H1 (cell line): Measurements from ENCODE around the gene ZFP64. TPM values are rescaled to one million over a fixed set of nuclear protein-coding genes. Genes with fewer than 3 reads are reported as not detected.

Source experiments
- CTCF ChIA-PET: fragments of 300-600 bp; sonication (Branson Sonifier 250); formaldehyde crosslinking; loops from one replicate; lab custom pipeline; 2021; ENCODE audit not compliant: partially characterized antibody; lab: Charles Lee
- POLR2A ChIA-PET: fragments of 300-600 bp; sonication (Branson Sonifier 250); formaldehyde crosslinking; loops from one replicate; lab custom pipeline; 2021; ENCODE audit warnings: inconsistent platforms; ENCODE audit not compliant: partially characterized antibody; lab: Charles Lee
- DNase-seq, 2 experiments: peaks; one replicate each; pipeline versions ENCODE4 v3.0.0 to v3.0.0-alpha.2; 2010 to 2022; ENCODE audit warnings: low spot score in 2 of 2, low read depth in 1 of 2, mixed read lengths in 1 of 2
- FAIRE-seq: peaks from 2 replicates; lab custom pipeline; 2011; peaks lifted over from hg19 to GRCh38; lab: Jason Lieb, UNC
- H2AFZ ChIP-seq: 2 replicates; pipeline ENCODE4 v1.8.1; 2012; ENCODE audit warnings: low read length, inconsistent platforms
- H2AK5ac ChIP-seq: 2 replicates; pipeline ENCODE4 v1.6.1; 2013; ENCODE audit warnings: low read depth, low read length
- H2BK120ac ChIP-seq: replicated peaks from 2 replicates; pipeline ENCODE3; 2013; ENCODE audit warnings: low read depth, low read length, inconsistent platforms
- H2BK12ac ChIP-seq: 2 replicates; pipeline ENCODE4 v1.6.1; 2013; ENCODE audit warnings: low read depth, low read length
- H2BK15ac ChIP-seq: 2 replicates; pipeline ENCODE4 v1.6.1; 2013; ENCODE audit warnings: low read length
- H2BK20ac ChIP-seq: 2 replicates; pipeline ENCODE4 v1.6.1; 2013; ENCODE audit warnings: low read length
- H2BK5ac ChIP-seq: 2 replicates; pipeline ENCODE4 v1.6.1; 2013; ENCODE audit warnings: low read depth, low read length
- H3K14ac ChIP-seq: 2 replicates; pipeline ENCODE4 v1.6.1; 2013; ENCODE audit warnings: inconsistent platforms; ENCODE audit not compliant: insufficient read length
- H3K18ac ChIP-seq: 2 replicates; pipeline ENCODE4 v1.6.1; 2013; ENCODE audit warnings: low read length; ENCODE audit errors: extremely low read depth
- H3K23ac ChIP-seq: 2 replicates; pipeline ENCODE4 v1.6.1; 2013; ENCODE audit warnings: inconsistent platforms; ENCODE audit not compliant: insufficient read length
- H3K23me2 ChIP-seq: 2 replicates; pipeline ENCODE4 v1.6.1; 2013; ENCODE audit warnings: low read depth, low read length
- H3K27ac ChIP-seq: 2 replicates; pipeline ENCODE4 v1.6.1; 2011; ENCODE audit warnings: low read depth, low read length, inconsistent platforms
- H3K27me3 ChIP-seq, 4 experiments: replicated peaks in 1 of 4; 1 replicate in 1 of 4; 2 replicates in 3 of 4; pipeline versions ENCODE4 v1.6.1 to v1.8.1; 2011 to 2013; ENCODE audit warnings: low read length in 3 of 4, mild to moderate bottlenecking in 3 of 4, inconsistent platforms in 2 of 4, mixed read lengths in 2 of 4, moderate library complexity in 1 of 4; ENCODE audit not compliant: control insufficient read depth in 3 of 4, insufficient read depth in 3 of 4; ENCODE audit errors: extremely low read depth in 1 of 4
- H3K36me3 ChIP-seq, 4 experiments: 2 replicates each; pipeline versions ENCODE4 v1.6.1 to v1.8.1; 2011 to 2013; ENCODE audit warnings: mild to moderate bottlenecking in 4 of 4, low read length in 3 of 4, moderate library complexity in 2 of 4, control low read depth in 1 of 4, inconsistent platforms in 1 of 4; ENCODE audit not compliant: insufficient read depth in 4 of 4, control insufficient read depth in 2 of 4
- H3K4ac ChIP-seq: replicated peaks from 2 replicates; pipeline ENCODE3; 2013; ENCODE audit warnings: low read length, low read depth, mixed read lengths, inconsistent platforms; ENCODE audit not compliant: insufficient read length
- H3K4me1 ChIP-seq, 4 experiments: replicated peaks in 1 of 4; 1 replicate in 1 of 4; 2 replicates in 3 of 4; pipeline versions ENCODE4 v1.6.1 to v1.8.1; 2011 to 2013; ENCODE audit warnings: low read length in 3 of 4, inconsistent platforms in 2 of 4, mixed read lengths in 1 of 4; ENCODE audit not compliant: insufficient read depth in 4 of 4, control insufficient read depth in 3 of 4
- H3K4me2 ChIP-seq, 2 experiments: 2 replicates each; pipeline versions ENCODE4 v1.6.1 to v1.8.1; 2011 to 2013; ENCODE audit warnings: low read depth in 2 of 2, low read length in 2 of 2, control low read depth in 1 of 2, inconsistent platforms in 1 of 2, mild to moderate bottlenecking in 1 of 2; ENCODE audit not compliant: insufficient read depth in 1 of 2
- H3K4me3 ChIP-seq, 4 experiments: fragments of 200-600, 300-600 bp in 1 of 4; sonication (generic), shearing (Covaris generic), sonication (Bioruptor Twin) in 1 of 4; 2 replicates each; pipeline versions ENCODE4 v1.5.1 to v1.8.1; 2011 to 2016; ENCODE audit warnings: low read length in 4 of 4, low read depth in 3 of 4, control low read depth in 2 of 4, inconsistent platforms in 2 of 4, mild to moderate bottlenecking in 2 of 4, mixed read lengths in 1 of 4, moderate library complexity in 1 of 4; ENCODE audit not compliant: insufficient read depth in 2 of 4; ENCODE audit errors: extremely low read depth in 1 of 4
- H3K56ac ChIP-seq: replicated peaks from 2 replicates; pipeline ENCODE3; 2013; ENCODE audit warnings: low read depth, mild to moderate bottlenecking, mixed read lengths, low read length, inconsistent platforms; ENCODE audit not compliant: insufficient read length
- H3K79me1 ChIP-seq: 2 replicates; pipeline ENCODE4 v1.6.1; 2013; ENCODE audit warnings: low read depth, low read length, control low read depth
- H3K79me2 ChIP-seq, 2 experiments: 2 replicates each; pipeline versions ENCODE4 v1.6.1 to v1.8.1; 2012 to 2013; ENCODE audit warnings: low read length in 2 of 2, mild to moderate bottlenecking in 2 of 2, inconsistent platforms in 1 of 2; ENCODE audit not compliant: insufficient read depth in 2 of 2, control insufficient read depth in 1 of 2
- H3K9ac ChIP-seq, 4 experiments: replicated peaks in 1 of 4; 1 replicate in 1 of 4; 2 replicates in 3 of 4; pipeline versions ENCODE4 v1.6.1 to v1.8.1; 2011 to 2013; ENCODE audit warnings: low read depth in 3 of 4, low read length in 3 of 4, control low read depth in 2 of 4, mild to moderate bottlenecking in 2 of 4, moderate library complexity in 2 of 4, inconsistent platforms in 1 of 4; ENCODE audit errors: extremely low read depth in 1 of 4
- H3K9me3 ChIP-seq, 2 experiments: 2 replicates each; pipeline versions ENCODE4 v1.6.1 to v1.8.1; 2012 to 2013; ENCODE audit warnings: mild to moderate bottlenecking in 2 of 2, moderate library complexity in 2 of 2, control low read depth in 1 of 2, inconsistent platforms in 1 of 2, low read depth in 1 of 2, low read length in 1 of 2, mixed read lengths in 1 of 2; ENCODE audit not compliant: insufficient read depth in 2 of 2
- H4K20me1 ChIP-seq, 2 experiments: replicated peaks in 1 of 2; 2 replicates each; pipeline versions ENCODE3 to v1.8.1; 2011 to 2013; ENCODE audit warnings: inconsistent platforms in 2 of 2, low read length in 2 of 2, mild to moderate bottlenecking in 1 of 2; ENCODE audit not compliant: insufficient read depth in 2 of 2, control insufficient read depth in 1 of 2
- H4K5ac ChIP-seq: 2 replicates; pipeline ENCODE4 v1.6.1; 2013; ENCODE audit warnings: low read length, low read depth, mixed read lengths, inconsistent platforms; ENCODE audit not compliant: insufficient read length
- H4K8ac ChIP-seq: 2 replicates; pipeline ENCODE4 v1.8.0; 2013; ENCODE audit warnings: mild to moderate bottlenecking, moderate library complexity, low read length, inconsistent platforms; ENCODE audit not compliant: insufficient read depth; ENCODE audit errors: extremely low read depth
- H4K91ac ChIP-seq: replicated peaks from 2 replicates; pipeline ENCODE3; 2013; ENCODE audit warnings: low read length, mixed read lengths, inconsistent platforms; ENCODE audit not compliant: insufficient read length
- CEBPB ChIP-seq: IDR thresholded peaks from 2 replicates; pipeline ENCODE4 v1.6.1; 2012; ENCODE audit warnings: low read depth, low read length
- HDAC2 ChIP-seq, 2 experiments: fragments of 300-600 bp in 1 of 2; sonication (generic) in 1 of 2; IDR thresholded peaks; 2 replicates each; pipeline ENCODE4 v1.6.1; 2011 to 2012; ENCODE audit warnings: low read depth in 2 of 2, low read length in 2 of 2, mild to moderate bottlenecking in 2 of 2, moderate library complexity in 2 of 2, borderline replicate concordance in 1 of 2, inconsistent platforms in 1 of 2
- JUND ChIP-seq: IDR thresholded peaks from 2 replicates; pipeline ENCODE4 v1.6.1; 2011; ENCODE audit warnings: mild to moderate bottlenecking, improper control_type of control experiment, low read length
- KDM4A ChIP-seq: IDR thresholded peaks from one replicate; pipeline ENCODE4 v1.7.1; 2012; ENCODE audit warnings: low read depth, mild to moderate bottlenecking, moderate library complexity, low read length, inconsistent platforms; ENCODE audit not compliant: severe bottlenecking
- POLR2A ChIP-seq, 2 experiments: IDR thresholded peaks; 1 replicate in 1 of 2; 2 replicates in 1 of 2; pipeline ENCODE4 v1.6.1; 2011; ENCODE audit warnings: low read depth in 2 of 2, low read length in 2 of 2, mild to moderate bottlenecking in 2 of 2; ENCODE audit errors: control extremely low read depth in 1 of 2
- RAD21 ChIP-seq, 2 experiments: IDR thresholded peaks in 1 of 2; conservative IDR thresholded peaks in 1 of 2; 2 replicates each; pipeline ENCODE4 v1.6.1; 2011; ENCODE audit warnings: low read depth in 2 of 2, low read length in 2 of 2, improper control_type of control experiment in 1 of 2, inconsistent platforms in 1 of 2, mild to moderate bottlenecking in 1 of 2, moderate library complexity in 1 of 2
- RNF2 ChIP-seq: fragments of 200-900, 300-1000 bp; sonication (generic); IDR thresholded peaks from 2 replicates; pipeline ENCODE4 v1.7.1; 2016; ENCODE audit warnings: borderline replicate concordance, low read depth, mild to moderate bottlenecking, antibody characterized with exemption, low read length; ENCODE audit not compliant: poor library complexity, severe bottlenecking; ENCODE audit errors: missing control alignments
- SP1 ChIP-seq: IDR thresholded peaks from 2 replicates; pipeline ENCODE4 v1.6.1; 2011; ENCODE audit warnings: low read depth, low read length
- YY1 ChIP-seq: IDR thresholded peaks from 2 replicates; pipeline ENCODE4 v1.6.1; 2011; ENCODE audit warnings: low read depth, mild to moderate bottlenecking, low read length
- WGBS, 2 experiments: shearing (Covaris generic) in 1 of 2; methylation state at CpG; one replicate each; pipeline versions ENCODE4 v1.1.6 to v1.1.7; 2013 to 2015; ENCODE audit warnings: low lambda C conversion rate in 2 of 2, mixed read lengths in 2 of 2, inconsistent platforms in 1 of 2, low coverage in 1 of 2, missing lambda C conversion rate in 1 of 2; ENCODE audit not compliant: insufficient replicate concordance in 2 of 2, insufficient coverage in 1 of 2, insufficient read length in 1 of 2; ENCODE audit errors: extremely low coverage in 1 of 2, missing lambda C conversion rate in 1 of 2; 5-methylcytosine and 5-hydroxymethylcytosine counted together
- polyA plus RNA-seq, 7 experiments: library from polyadenylated mRNA; depleted of rRNA in 3 of 7; stranded (reverse) in 5 of 7; unstranded in 2 of 7; fragments of >200 nt in 5 of 7; fragments of 200-250 nt in 2 of 7; gene quantifications; 1 replicate in 5 of 7; 2 replicates in 1 of 7; 4 replicates in 1 of 7; pipeline versions ENCODE4 v1.2.1 to v1.2.3, GENCODE V29; 2011 to 2013; ENCODE audit warnings: missing spikeins in 2 of 7, mixed read lengths in 2 of 7
- total RNA-seq: library from RNA; stranded (reverse); fragmentation: NEBNext Ultra II Directional; extraction: Animal tissue kit (Norgen Biotek cat#: 25700); gene quantifications from 2 replicates; pipeline ENCODE4 v1.2.1, GENCODE V29; 2021
- TF ChIP-seq, protein P1 (sequence below): IDR thresholded peaks from 2 replicates; pipeline ENCODE4 v1.6.1; 2011; ENCODE audit warnings: low read depth, mild to moderate bottlenecking, low read length; ENCODE audit not compliant: insufficient read depth

The ZFP64 gene
- total and polyA plus RNA-seq, 2 of the 8 experiments (the other 6 are each of a cell fraction or from before 2014, with no cell fraction given) = 25.3 to 43.7 TPM

- H2BK12ac ChIP-seq = no peak overlapping the region
- H3K36me3 ChIP-seq = peaks cover 0 to 22% (median 6%) of the 10 kb centered on the region in 4 experiments; a peak in 5 of 8 replicates
- no peak overlapping the region for H4K8ac ChIP-seq
- no peak for TF ChIP-seq POLR2A (IDR thresholded peaks at IDR 0.05; ENCODE audit: control extremely low read depth in 1 of 2, low read depth in 2 of 2, low read length in 2 of 2)
- TF ChIP-seq YY1 = no peak
- TF ChIP-seq KDM4A = no peak
- no peak for TF ChIP-seq RNF2
- no peak for TF ChIP-seq SP1
- TF ChIP-seq RAD21 (IDR thresholded peaks at IDR 0.05 in 1 of 2, conservative IDR thresholded peaks at IDR 0.05 in 1 of 2; ENCODE audit: low read depth in 2 of 2, low read length in 2 of 2) = no peak
- TF ChIP-seq JUND = no peak
- TF ChIP-seq HDAC2 (IDR thresholded peaks at IDR 0.05; ENCODE audit: borderline replicate concordance in 1 of 2, low read depth in 2 of 2, low read length in 2 of 2) = no peak
- TF ChIP-seq, protein P1, sequence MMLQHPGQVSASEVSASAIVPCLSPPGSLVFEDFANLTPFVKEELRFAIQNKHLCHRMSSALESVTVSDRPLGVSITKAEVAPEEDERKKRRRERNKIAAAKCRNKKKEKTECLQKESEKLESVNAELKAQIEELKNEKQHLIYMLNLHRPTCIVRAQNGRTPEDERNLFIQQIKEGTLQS = no peak
- TF ChIP-seq CEBPB = no peak
- peaks cover 0 to 3% of the 10 kb centered on the region in 2 experiments for H4K20me1 ChIP-seq
- H2AK5ac ChIP-seq = no peak overlapping the region
- no peak overlapping the region for H2BK15ac ChIP-seq
- no peak for FAIRE-seq
- POLR2A ChIA-PET = interaction anchor here (1.3 to 1.6 kb wide), 2 partner anchors 9 to 21 kb away, joined by 5 read pairs; no protein-coding TSS in a partner anchor
- H3K23me2 ChIP-seq = no peaks in the 10 kb centered on the region
- H3K9ac ChIP-seq = no peak overlapping the region
- H3K4me3 ChIP-seq = no peak overlapping the region
- WGBS, 2 experiments = 91% methylated on average over 9 of the region's 9 CpGs; no CpG with 5 or more reads in 1 of the 2 experiments
- no peak overlapping the region for H4K91ac ChIP-seq
- H3K14ac ChIP-seq = no peak overlapping the region
- CTCF ChIA-PET = interaction anchor here (1.3 to 1.5 kb wide), 2 partner anchors 25 to 54 kb away, joined by 4 to 5 read pairs; no protein-coding TSS in a partner anchor
- no peak overlapping the region for H3K27ac ChIP-seq
- no peak overlapping the region for H3K4me2 ChIP-seq
- H3K4ac ChIP-seq = no peak overlapping the region
- no peaks in the 10 kb centered on the region for H3K27me3 ChIP-seq
- H3K18ac ChIP-seq = no peak overlapping the region
- H3K9me3 ChIP-seq = no peaks in the 10 kb centered on the region
- H2BK120ac ChIP-seq = no peak overlapping the region
- no peak for DNase-seq
- H3K23ac ChIP-seq = no peak overlapping the region
- no peaks in the 10 kb centered on the region for H3K4me1 ChIP-seq
- no peak overlapping the region for H2BK5ac ChIP-seq
- no peak overlapping the region for H4K5ac ChIP-seq
- no peak overlapping the region for H2BK20ac ChIP-seq
- H2AFZ ChIP-seq = no peak overlapping the region
- H3K79me1 ChIP-seq = no peaks in the 10 kb centered on the region; the same call in 1 of the 2 replicates
- no peaks in the 10 kb centered on the region for H3K79me2 ChIP-seq
- no peak overlapping the region for H3K56ac ChIP-seq
These were observed 9.8 kb downstream of the ZFP64 start for GRCh38 chr20:52181766-52182165.
